ENCODE measurements around the gene THAP12. TPM values are rescaled to one million over a fixed set of nuclear protein-coding genes. Genes with fewer than 3 reads are reported as not detected.

Gene THAP12
- polyA plus RNA-seq, 1 experiment = 15.5 TPM

DNA sequence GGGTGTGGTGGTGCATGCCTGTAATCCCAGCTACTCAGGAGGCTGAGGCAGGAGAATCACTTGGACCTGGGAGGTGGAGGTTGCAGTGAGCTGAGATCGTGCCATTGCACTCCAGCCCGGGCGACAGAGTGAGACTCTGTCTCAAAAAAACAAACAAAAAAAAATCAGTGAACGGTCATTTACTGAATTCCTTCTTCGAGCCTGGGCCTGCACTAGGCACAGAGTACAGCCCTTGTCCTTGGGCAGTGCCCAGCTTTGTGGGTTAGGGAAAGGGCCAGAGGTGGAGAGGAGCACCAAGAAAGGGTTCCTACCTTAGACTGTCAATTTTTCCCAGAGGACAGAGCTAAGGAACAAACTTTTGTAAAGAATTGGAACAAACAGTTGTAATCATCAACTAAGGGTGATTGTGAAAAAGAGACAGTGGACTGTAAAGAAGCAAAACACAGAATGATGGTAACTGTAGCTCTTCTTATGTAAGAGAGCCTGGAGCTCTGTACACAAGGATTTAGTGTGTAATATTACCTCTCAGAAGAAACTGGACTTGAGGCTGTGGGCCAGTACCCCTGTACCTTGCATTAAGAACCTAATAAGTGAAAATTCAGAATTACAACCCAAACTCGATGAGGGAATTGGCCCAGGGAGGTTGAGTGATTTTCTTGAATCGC lies 11.0 kb upstream of the THAP12 start:
- Histone ChIP-seq H3K36me3 (ENCODE audit: control insufficient read depth, insufficient read depth, low read length) (no peaks in the 10 kb centered on the region), H3K4me3 (ENCODE audit: low read depth, low read length) (no peak overlapping the region), H3K27me3 (ENCODE audit: control insufficient read depth, insufficient read depth, low read length) (no peaks in the 10 kb centered on the region)
- ChIA-PET CTCF (interaction anchor here (0.7 to 1.0 kb wide), 2 partner anchors 10 to 36 kb away, joined by 3 to 4 read pairs; partner anchors contain the start of genes GVQW3 and THAP12), POLR2A (no interaction called here)
- TF ChIP-seq, protein P1, sequence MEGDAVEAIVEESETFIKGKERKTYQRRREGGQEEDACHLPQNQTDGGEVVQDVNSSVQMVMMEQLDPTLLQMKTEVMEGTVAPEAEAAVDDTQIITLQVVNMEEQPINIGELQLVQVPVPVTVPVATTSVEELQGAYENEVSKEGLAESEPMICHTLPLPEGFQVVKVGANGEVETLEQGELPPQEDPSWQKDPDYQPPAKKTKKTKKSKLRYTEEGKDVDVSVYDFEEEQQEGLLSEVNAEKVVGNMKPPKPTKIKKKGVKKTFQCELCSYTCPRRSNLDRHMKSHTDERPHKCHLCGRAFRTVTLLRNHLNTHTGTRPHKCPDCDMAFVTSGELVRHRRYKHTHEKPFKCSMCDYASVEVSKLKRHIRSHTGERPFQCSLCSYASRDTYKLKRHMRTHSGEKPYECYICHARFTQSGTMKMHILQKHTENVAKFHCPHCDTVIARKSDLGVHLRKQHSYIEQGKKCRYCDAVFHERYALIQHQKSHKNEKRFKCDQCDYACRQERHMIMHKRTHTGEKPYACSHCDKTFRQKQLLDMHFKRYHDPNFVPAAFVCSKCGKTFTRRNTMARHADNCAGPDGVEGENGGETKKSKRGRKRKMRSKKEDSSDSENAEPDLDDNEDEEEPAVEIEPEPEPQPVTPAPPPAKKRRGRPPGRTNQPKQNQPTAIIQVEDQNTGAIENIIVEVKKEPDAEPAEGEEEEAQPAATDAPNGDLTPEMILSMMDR (IDR thresholded peaks at IDR 0.05; ENCODE audit: insufficient read depth, low read depth, low read length) = no peak
- DNase-seq (ENCODE audit: low read depth) = no peak

DNA sequence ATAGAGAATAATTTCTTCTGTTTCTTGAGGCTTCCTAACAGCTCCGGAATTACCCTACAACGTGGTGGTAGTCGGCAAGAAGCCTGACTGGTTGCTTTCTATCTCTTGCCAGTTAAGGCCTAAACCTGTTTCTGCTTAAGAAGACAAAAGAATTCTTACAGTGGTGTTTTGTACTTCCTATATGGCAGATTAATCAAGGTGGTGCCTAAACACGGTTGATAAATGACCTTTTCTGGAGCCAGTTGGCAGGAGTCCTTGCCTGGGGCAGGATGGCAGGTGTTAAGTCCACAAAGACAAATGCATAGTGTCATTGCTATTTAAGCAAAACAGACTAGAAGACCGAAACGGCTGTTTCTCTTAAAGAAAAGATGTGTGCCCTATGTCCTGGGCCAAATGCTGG lies 10.1 kb upstream of the THAP12 start:
- POLR2A ChIA-PET = no interaction called here
- CTCF ChIA-PET = no interaction called here
- no peaks in the 10 kb centered on the region for H3K36me3 ChIP-seq (ENCODE audit: control insufficient read depth, insufficient read depth, low read length)
- H3K4me3 ChIP-seq (ENCODE audit: low read depth, low read length) = no peak overlapping the region
- TF ChIP-seq, protein P1 (IDR thresholded peaks at IDR 0.05; ENCODE audit: insufficient read depth, low read depth, low read length) = no peak
- no peak for DNase-seq (ENCODE audit: low read depth)
- H3K27me3 ChIP-seq (ENCODE audit: control insufficient read depth, insufficient read depth, low read length) = no peaks in the 10 kb centered on the region

DNA sequence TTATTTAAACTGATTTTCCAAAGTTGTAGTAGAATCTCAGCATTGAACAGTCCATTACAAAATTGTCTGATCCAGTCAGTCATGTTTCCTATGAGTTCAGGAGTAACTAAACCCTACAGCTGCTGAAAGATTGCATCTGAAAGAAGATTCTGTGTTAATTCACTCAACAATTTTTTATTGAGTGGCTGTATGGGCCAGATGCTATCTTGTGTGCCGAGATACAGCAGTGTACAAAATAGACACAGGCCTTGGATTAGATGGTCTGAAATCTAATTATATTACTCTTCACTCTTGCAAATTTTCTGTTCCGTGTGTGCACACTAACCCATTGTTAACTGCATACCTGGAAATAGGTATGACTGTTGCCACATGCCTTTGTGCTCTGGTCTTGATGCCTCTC lies 7.5 kb upstream of the THAP12 start:
- Histone ChIP-seq H3K36me3 (ENCODE audit: control insufficient read depth, insufficient read depth, low read length) (no peaks in the 10 kb centered on the region), H3K4me3 (ENCODE audit: low read depth, low read length) (no peak overlapping the region), H3K27me3 (ENCODE audit: control insufficient read depth, insufficient read depth, low read length) (no peaks in the 10 kb centered on the region)
- ChIA-PET POLR2A (no interaction called here), CTCF (interaction anchor here (1.4 kb wide), 1 partner anchor 23 kb away, joined by 3 read pairs; no protein-coding TSS in a partner anchor)
- no peak for DNase-seq (ENCODE audit: low read depth)
- TF ChIP-seq, protein P1 (IDR thresholded peaks at IDR 0.05; ENCODE audit: insufficient read depth, low read depth, low read length) = no peak

DNA sequence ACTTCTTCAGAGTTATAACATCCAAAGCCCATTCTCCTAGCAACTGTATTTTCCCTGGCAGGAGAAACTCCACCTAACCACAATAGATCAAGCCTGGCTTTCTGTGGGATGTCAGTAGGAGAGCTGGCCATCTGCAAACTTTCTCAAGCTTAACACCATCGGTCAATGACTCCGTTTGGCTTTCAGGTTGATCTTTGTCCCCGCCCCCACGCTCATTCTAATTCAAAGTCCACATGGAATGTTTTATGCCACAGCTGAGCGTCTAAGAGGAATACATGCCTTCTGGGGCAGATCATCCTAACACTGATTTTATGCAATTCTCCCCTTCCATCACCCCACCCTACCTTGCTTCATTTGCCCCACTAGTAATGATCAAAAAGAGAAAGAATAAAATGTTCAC lies 5.0 kb upstream of the THAP12 start:
- Histone ChIP-seq H3K36me3 (ENCODE audit: control insufficient read depth, insufficient read depth, low read length) (no peaks in the 10 kb centered on the region), H3K27me3 (ENCODE audit: control insufficient read depth, insufficient read depth, low read length) (no peaks in the 10 kb centered on the region), H3K4me3 (ENCODE audit: low read depth, low read length) (no peak overlapping the region)
- TF ChIP-seq, protein P1 (IDR thresholded peaks at IDR 0.05; ENCODE audit: insufficient read depth, low read depth, low read length) = no peak
- CTCF ChIA-PET = no interaction called here
- POLR2A ChIA-PET = no interaction called here
- no peak for DNase-seq (ENCODE audit: low read depth)

DNA sequence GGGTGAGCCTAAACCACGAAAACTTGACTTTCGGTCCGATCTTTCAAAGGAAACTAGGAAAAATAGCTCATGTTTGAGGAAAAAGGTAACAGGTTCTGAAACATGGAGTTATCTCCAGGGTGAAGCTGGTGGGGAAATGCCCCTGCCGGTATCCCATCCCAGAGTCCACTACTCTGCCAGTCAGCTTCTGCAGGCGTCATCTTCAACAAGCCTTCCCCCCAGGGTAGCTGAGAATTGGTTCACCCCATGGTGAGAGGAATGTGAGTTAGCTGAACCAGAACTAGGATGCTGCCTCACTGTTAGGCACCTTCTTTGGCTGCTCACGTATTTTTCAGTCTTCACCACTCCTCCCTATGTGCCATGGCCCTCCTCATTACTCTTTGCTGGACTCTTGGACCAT lies 1.3 kb upstream of the THAP12 start:
- H3K4me3 ChIP-seq (ENCODE audit: low read depth, low read length) = no peak overlapping the region
- H3K36me3 ChIP-seq (ENCODE audit: control insufficient read depth, insufficient read depth, low read length) = no peaks in the 10 kb centered on the region
- ChIA-PET CTCF (interaction anchor here (1.3 kb wide), 2 partner anchors 10 to 298 kb away, joined by 3 to 4 read pairs; no protein-coding TSS in a partner anchor), POLR2A (no interaction called here)
- no peak for DNase-seq (ENCODE audit: low read depth)
- H3K27me3 ChIP-seq (ENCODE audit: control insufficient read depth, insufficient read depth, low read length) = no peaks in the 10 kb centered on the region
- TF ChIP-seq, protein P1 (IDR thresholded peaks at IDR 0.05; ENCODE audit: insufficient read depth, low read depth, low read length) = no peak

All from BJ (cell line).